Measurements from ENCODE around the gene RSRC1. TPM values are rescaled to one million over a fixed set of nuclear protein-coding genes. Genes with fewer than 3 reads are reported as not detected.

RSRC1 gene
- total RNA-seq, 2 donors from 2014 or later = 28.5 to 32.0 TPM

GRCh38 chr3:158562674-158563073 lies 452.8 kb downstream of the RSRC1 start:
- Histone ChIP-seq H3K4me3 (no peak overlapping the region), H3K4me1 (no peaks in the 10 kb centered on the region), H3K36me3 (no peaks in the 10 kb centered on the region), H3K27ac (no peak overlapping the region), H3K9ac (ENCODE audit: low read depth in 2 of 2, low read length in 2 of 2) (no peak overlapping the region), H3K9me3 (no peaks in the 10 kb centered on the region), H3K27me3 (no peaks in the 10 kb centered on the region)
- intact Hi-C loops (cut with DNase I) = no loop called here
- DNase-seq = no peak
- TF ChIP-seq, protein P1, sequence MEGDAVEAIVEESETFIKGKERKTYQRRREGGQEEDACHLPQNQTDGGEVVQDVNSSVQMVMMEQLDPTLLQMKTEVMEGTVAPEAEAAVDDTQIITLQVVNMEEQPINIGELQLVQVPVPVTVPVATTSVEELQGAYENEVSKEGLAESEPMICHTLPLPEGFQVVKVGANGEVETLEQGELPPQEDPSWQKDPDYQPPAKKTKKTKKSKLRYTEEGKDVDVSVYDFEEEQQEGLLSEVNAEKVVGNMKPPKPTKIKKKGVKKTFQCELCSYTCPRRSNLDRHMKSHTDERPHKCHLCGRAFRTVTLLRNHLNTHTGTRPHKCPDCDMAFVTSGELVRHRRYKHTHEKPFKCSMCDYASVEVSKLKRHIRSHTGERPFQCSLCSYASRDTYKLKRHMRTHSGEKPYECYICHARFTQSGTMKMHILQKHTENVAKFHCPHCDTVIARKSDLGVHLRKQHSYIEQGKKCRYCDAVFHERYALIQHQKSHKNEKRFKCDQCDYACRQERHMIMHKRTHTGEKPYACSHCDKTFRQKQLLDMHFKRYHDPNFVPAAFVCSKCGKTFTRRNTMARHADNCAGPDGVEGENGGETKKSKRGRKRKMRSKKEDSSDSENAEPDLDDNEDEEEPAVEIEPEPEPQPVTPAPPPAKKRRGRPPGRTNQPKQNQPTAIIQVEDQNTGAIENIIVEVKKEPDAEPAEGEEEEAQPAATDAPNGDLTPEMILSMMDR (IDR thresholded peaks at IDR 0.05) = no peak

GRCh38 chr3:158563076-158563475 lies 453.2 kb downstream of the RSRC1 start:
- TF ChIP-seq, protein P1 (IDR thresholded peaks at IDR 0.05) = no peak
- H3K9ac ChIP-seq (ENCODE audit: low read depth in 2 of 2, low read length in 2 of 2) = no peak overlapping the region
- intact Hi-C loops (cut with DNase I) = no loop called here
- no peaks in the 10 kb centered on the region for H3K4me1 ChIP-seq
- H3K36me3 ChIP-seq = no peaks in the 10 kb centered on the region
- H3K27me3 ChIP-seq = no peaks in the 10 kb centered on the region
- H3K27ac ChIP-seq = no peak overlapping the region
- H3K9me3 ChIP-seq = no peaks in the 10 kb centered on the region
- no peak overlapping the region for H3K4me3 ChIP-seq
- no peak for DNase-seq

DNA sequence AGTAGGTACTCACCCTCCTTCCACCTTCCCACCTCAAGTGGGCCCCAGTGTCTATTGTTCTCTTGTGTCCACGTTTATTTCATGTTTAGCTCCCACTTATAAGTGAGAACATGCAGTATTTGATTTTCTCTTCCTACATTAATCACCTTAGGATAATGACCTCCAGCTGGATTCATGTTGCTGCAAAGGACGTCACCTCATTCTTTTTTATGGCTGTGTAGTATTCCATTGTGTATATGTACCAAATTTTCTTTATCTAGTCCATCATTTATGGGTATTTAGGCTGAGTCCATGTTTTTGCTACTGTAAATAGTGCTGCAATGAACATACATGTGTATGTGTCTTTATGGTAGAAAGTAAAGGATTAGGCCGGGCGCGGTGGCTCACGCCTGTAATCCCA lies 455.2 kb downstream of the RSRC1 start:
- H3K36me3 ChIP-seq = no peaks in the 10 kb centered on the region
- H3K9ac ChIP-seq (ENCODE audit: low read depth in 2 of 2, low read length in 2 of 2) = no peak overlapping the region
- DNase-seq = no peak
- no peaks in the 10 kb centered on the region for H3K4me1 ChIP-seq
- H3K27me3 ChIP-seq = no peaks in the 10 kb centered on the region
- no peak overlapping the region for H3K4me3 ChIP-seq
- H3K9me3 ChIP-seq = no peaks in the 10 kb centered on the region
- H3K27ac ChIP-seq = no peak overlapping the region
- intact Hi-C loops (cut with DNase I) = no loop called here
- TF ChIP-seq, protein P1 (IDR thresholded peaks at IDR 0.05) = no peak

GRCh38 chr3:158568784-158569183 lies 458.9 kb downstream of the RSRC1 start:
- H3K9ac ChIP-seq (ENCODE audit: low read depth in 2 of 2, low read length in 2 of 2) = no peak overlapping the region
- H3K27me3 ChIP-seq = no peaks in the 10 kb centered on the region
- H3K4me1 ChIP-seq = no peaks in the 10 kb centered on the region
- DNase-seq = no peak
- TF ChIP-seq, protein P1 (IDR thresholded peaks at IDR 0.05) = no peak
- H3K4me3 ChIP-seq = no peak overlapping the region
- no peak overlapping the region for H3K27ac ChIP-seq
- no peaks in the 10 kb centered on the region for H3K9me3 ChIP-seq
- no peaks in the 10 kb centered on the region for H3K36me3 ChIP-seq
- intact Hi-C loops (cut with DNase I) = no loop called here

- Histone ChIP-seq H3K4me3 (no peak overlapping the region), H3K4me1 (no peaks in the 10 kb centered on the region), H3K9me3 (no peaks in the 10 kb centered on the region), H3K27me3 (no peaks in the 10 kb centered on the region), H3K27ac (no peak overlapping the region), H3K36me3 (no peaks in the 10 kb centered on the region), H3K9ac (ENCODE audit: low read depth in 2 of 2, low read length in 2 of 2) (no peak overlapping the region)
- DNase-seq = no peak
- intact Hi-C loops (cut with DNase I) = no loop called here
- TF ChIP-seq, protein P1 (IDR thresholded peaks at IDR 0.05) = no peak
These were observed 459.9 kb downstream of the RSRC1 start for GRCh38 chr3:158569794-158570193.
